IMR-90 (cell line): ENCODE results near the gene CIRBP. TPM values are rescaled to one million over a fixed set of nuclear protein-coding genes. Genes with fewer than 3 reads are reported as not detected.

Experiments
- ATAC-seq: fragments of 200-7000 bp; cut with Tn5 transposase; 2 replicates; pipeline ENCODE4 v1.9.1; 2020; ENCODE audit warnings: low read depth, mild to moderate bottlenecking, moderate library complexity
- BruUV-seq: library from RNA; stranded (reverse); fragments of 400-500 nt; replicated peaks from 2 replicates; lab custom pipeline; 2021; lab: Mats Ljungman, UMichigan
- CTCF ChIA-PET: fragments of 300-600 bp; formaldehyde crosslinking; extraction: SDS; loops from one replicate; lab custom pipeline; 2021; ENCODE audit warnings: antibody characterized with exemption; lab: Yijun Ruan, JAX
- POLR2A ChIA-PET: fragments of 300-600 bp; sonication (Branson Sonifier 250); formaldehyde crosslinking; loops from one replicate; lab custom pipeline; 2022; ENCODE audit warnings: antibody characterized with exemption; ENCODE audit not compliant: unreplicated experiment; lab: Charles Lee
- DNase-seq: peaks from one replicate; pipeline ENCODE4 v3.0.0; 2013
- H2AFZ ChIP-seq: replicated peaks from 2 replicates; pipeline ENCODE3; 2013; ENCODE audit warnings: low read length, mild to moderate bottlenecking; ENCODE audit not compliant: poor library complexity
- H2AK5ac ChIP-seq: 2 replicates; pipeline ENCODE4 v1.6.1; 2013; ENCODE audit warnings: low read depth, low read length, inconsistent platforms
- H2AK9ac ChIP-seq: replicated peaks from 2 replicates; pipeline ENCODE3; 2013; ENCODE audit warnings: mild to moderate bottlenecking, low read depth, low read length, moderate library complexity; ENCODE audit not compliant: poor library complexity
- H2BK120ac ChIP-seq: 2 replicates; pipeline ENCODE4 v1.6.1; 2013; ENCODE audit warnings: low read depth, low read length, inconsistent platforms
- H2BK15ac ChIP-seq: 3 replicates; pipeline ENCODE4 v1.6.1; 2013; ENCODE audit warnings: low read depth, low read length, inconsistent platforms
- H2BK20ac ChIP-seq: 2 replicates; pipeline ENCODE4 v1.6.1; 2013; ENCODE audit warnings: low read depth, mild to moderate bottlenecking, inconsistent platforms, low read length, moderate library complexity
- H2BK5ac ChIP-seq: 2 replicates; pipeline ENCODE4 v1.6.1; 2013; ENCODE audit warnings: mild to moderate bottlenecking, low read depth, low read length, inconsistent platforms; ENCODE audit not compliant: poor library complexity, severe bottlenecking
- H3K14ac ChIP-seq: replicated peaks from 2 replicates; pipeline ENCODE4 v1.6.1; 2013; ENCODE audit warnings: low read depth, low read length, inconsistent platforms
- H3K18ac ChIP-seq: 2 replicates; pipeline ENCODE4 v1.6.1; 2013; ENCODE audit warnings: low read depth, low read length, control low read depth
- H3K23ac ChIP-seq: 2 replicates; pipeline ENCODE4 v1.6.1; 2013; ENCODE audit warnings: low read depth, low read length, inconsistent platforms
- H3K27ac ChIP-seq: 2 replicates; pipeline ENCODE4 v1.5.1; 2013; ENCODE audit warnings: mild to moderate bottlenecking, control low read depth, low read length; ENCODE audit not compliant: insufficient read depth
- H3K27me3 ChIP-seq: 2 replicates; pipeline ENCODE4 v1.6.1; 2013; ENCODE audit warnings: low read length; ENCODE audit not compliant: control insufficient read depth, insufficient read depth
- H3K36me3 ChIP-seq: 2 replicates; pipeline ENCODE4 v1.6.1; 2013; ENCODE audit warnings: low read length, mixed read lengths; ENCODE audit not compliant: control insufficient read depth, insufficient read depth
- H3K4ac ChIP-seq: 2 replicates; pipeline ENCODE4 v1.6.1; 2013; ENCODE audit warnings: low read depth, low read length, inconsistent platforms
- H3K4me1 ChIP-seq: 2 replicates; pipeline ENCODE4 v1.6.1; 2013; ENCODE audit warnings: low read length, mixed read lengths; ENCODE audit not compliant: control insufficient read depth, insufficient read depth
- H3K4me2 ChIP-seq: 2 replicates; pipeline ENCODE4 v1.6.1; 2013; ENCODE audit warnings: low read depth, mild to moderate bottlenecking, control low read depth, low read length, moderate library complexity
- H3K4me3 ChIP-seq: 2 replicates; pipeline ENCODE4 v1.5.1; 2013; ENCODE audit warnings: low read depth, mild to moderate bottlenecking, control low read depth, low read length, moderate library complexity; ENCODE audit not compliant: insufficient read depth
- H3K56ac ChIP-seq: 2 replicates; pipeline ENCODE4 v1.6.1; 2013; ENCODE audit warnings: low read length, inconsistent platforms; ENCODE audit not compliant: insufficient read depth; ENCODE audit errors: extremely low read depth
- H3K79me1 ChIP-seq, 2 experiments: 2 replicates each; pipeline ENCODE4 v1.6.1; 2013; ENCODE audit warnings: low read length in 2 of 2, inconsistent platforms in 1 of 2, low read depth in 1 of 2
- H3K9ac ChIP-seq: 2 replicates; pipeline ENCODE4 v1.6.1; 2013; ENCODE audit warnings: low read depth, low read length, control low read depth
- H3K9me1 ChIP-seq: 2 replicates; pipeline ENCODE4 v1.6.1; 2013; ENCODE audit warnings: low read length, inconsistent platforms; ENCODE audit not compliant: insufficient read depth
- H3K9me3 ChIP-seq: 2 replicates; pipeline ENCODE4 v1.6.1; 2013; ENCODE audit warnings: low read length; ENCODE audit not compliant: control insufficient read depth, insufficient read depth
- H4K20me1 ChIP-seq: 2 replicates; pipeline ENCODE4 v1.6.1; 2013; ENCODE audit warnings: low read length, inconsistent platforms; ENCODE audit not compliant: insufficient read depth
- H4K5ac ChIP-seq: 2 replicates; pipeline ENCODE4 v1.6.1; 2013; ENCODE audit warnings: mild to moderate bottlenecking, low read depth, low read length, control low read depth
- H4K8ac ChIP-seq, 2 experiments: 2 replicates each; pipeline ENCODE4 v1.6.1; 2013; ENCODE audit warnings: low read depth in 2 of 2, low read length in 2 of 2, control low read depth in 1 of 2, inconsistent platforms in 1 of 2
- H4K91ac ChIP-seq: 2 replicates; pipeline ENCODE4 v1.6.1; 2013; ENCODE audit warnings: low read depth, low read length, inconsistent platforms; ENCODE audit not compliant: insufficient read depth
- CEBPB ChIP-seq: IDR thresholded peaks from 2 replicates; pipeline ENCODE4 v1.6.1; 2012; ENCODE audit warnings: low read depth, low read length, improper control_type of control experiment
- MAZ ChIP-seq: IDR thresholded peaks from 2 replicates; pipeline ENCODE4 v1.6.1; 2012; ENCODE audit warnings: low read depth, mild to moderate bottlenecking, low read length, improper control_type of control experiment, moderate library complexity, borderline replicate concordance
- MXI1 ChIP-seq: IDR thresholded peaks from 2 replicates; pipeline ENCODE4 v1.6.1; 2012; ENCODE audit warnings: low read depth, mild to moderate bottlenecking, low read length, moderate library complexity, borderline replicate concordance
- RCOR1 ChIP-seq: IDR thresholded peaks from 2 replicates; pipeline ENCODE4 v1.6.1; 2012; ENCODE audit warnings: mild to moderate bottlenecking, low read length, improper control_type of control experiment; ENCODE audit not compliant: insufficient replicate concordance
- RFX5 ChIP-seq: IDR thresholded peaks from 2 replicates; pipeline ENCODE4 v1.8.0; 2012; ENCODE audit warnings: low read depth, mild to moderate bottlenecking, low read length, moderate library complexity
- WGBS, 2 experiments: methylation state at CpG; one replicate each; pipeline versions ENCODE4 v1.1.5 to v1.1.7; 2013; ENCODE audit warnings: missing lambda C conversion rate in 2 of 2; ENCODE audit not compliant: insufficient read length in 1 of 2; ENCODE audit errors: extremely low coverage in 2 of 2; 5-methylcytosine and 5-hydroxymethylcytosine counted together
- dilution Hi-C: fragments of 300-500 bp; cut with HindIII; formaldehyde crosslinking; loops from one replicate; pipeline ENCODE4 v1.14.3; 2018; ENCODE audit warnings: low sequenced_read_pairs; ENCODE audit not compliant: unreplicated experiment
- in situ Hi-C: fragments of 300-500 bp; cut with MboI; formaldehyde crosslinking; loops from 3 replicates; pipeline ENCODE4 v1.14.3; 2019; ENCODE audit warnings: low sequenced_read_pairs, inconsistent platforms, mixed read lengths
- intact Hi-C: fragments of 100-400 bp; cut with micrococcal nuclease; formaldehyde crosslinking; loops from 2 replicates; pipeline ENCODE4 v1.10.0; 2022
- polyA plus RNA-seq, 3 experiments: library from polyadenylated mRNA; depleted of rRNA; stranded (reverse); fragments of >200 nt; gene quantifications; 2 replicates each; pipeline ENCODE4 v1.2.3, GENCODE V29; 2012; ENCODE audit warnings: low replicate concordance in 1 of 3
- total RNA-seq: library from RNA; depleted of rRNA; stranded (reverse); fragments of >200 nt; gene quantifications from 2 replicates; pipeline ENCODE4 v1.2.3, GENCODE V29; 2012
- TF ChIP-seq, protein P1 (sequence below): fragments of 150-350 bp; IDR thresholded peaks from 2 replicates; pipeline ENCODE4 v1.6.1; 2017; ENCODE audit warnings: mild to moderate bottlenecking, antibody characterized with exemption, low read length, low read depth
- TF ChIP-seq, protein P2 (sequence below): fragments of 150-350 bp; IDR thresholded peaks from 2 replicates; pipeline ENCODE4 v1.6.1; 2016; ENCODE audit warnings: low read depth, mild to moderate bottlenecking, low read length, moderate library complexity, borderline replicate concordance
- TF ChIP-seq, protein P3 (sequence below): conservative IDR thresholded peaks from 2 replicates; pipeline ENCODE4 v1.5.1; 2012; ENCODE audit warnings: mild to moderate bottlenecking, low read depth, low read length, improper control_type of control experiment

Gene CIRBP
- total and polyA plus RNA-seq, 2 of the 4 experiments (the other 2 are of a cell fraction): 299 to 542 TPM

DNA sequence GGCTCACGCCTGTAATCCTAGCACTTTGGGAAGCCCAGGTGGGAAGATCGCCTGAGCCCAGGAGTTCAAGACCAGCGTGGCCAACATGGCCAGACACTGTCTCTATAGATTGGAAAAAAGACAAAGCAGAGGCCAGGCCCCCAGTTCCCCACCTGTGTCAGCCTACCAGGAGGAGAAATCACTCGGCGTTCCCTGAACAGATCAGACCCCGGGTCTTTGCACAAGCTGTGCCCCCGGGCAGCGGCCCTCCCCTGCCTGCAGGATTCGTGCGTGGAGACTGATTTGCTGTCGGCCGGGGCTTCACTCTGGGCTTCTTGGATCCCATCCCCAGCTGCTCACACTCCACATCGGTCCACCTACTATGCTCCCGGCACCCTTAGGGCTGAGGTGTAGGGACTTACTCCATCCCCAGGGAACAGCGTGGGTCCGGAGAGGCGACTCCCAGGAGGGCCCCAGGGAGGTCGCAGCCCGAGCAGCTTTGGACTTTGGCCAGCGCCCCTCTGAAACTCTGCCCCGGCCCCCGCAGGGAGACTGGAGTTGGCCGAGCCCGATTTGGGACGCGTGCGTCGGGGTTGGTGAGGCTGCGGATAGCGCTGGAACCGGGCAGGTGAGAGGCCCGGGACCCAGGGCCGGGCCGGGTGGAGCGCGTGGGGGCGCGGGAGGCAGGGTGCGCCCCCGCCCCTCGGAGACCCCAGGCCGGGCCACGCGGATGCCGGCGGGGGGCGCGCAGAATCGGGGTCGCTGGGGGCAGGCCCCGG lies 16.0 kb downstream of the CIRBP start:
- Histone ChIP-seq H3K9me1 (no peaks in the 10 kb centered on the region), H4K8ac (no peak overlapping the region), H3K36me3 (no peaks in the 10 kb centered on the region), H3K4me3 (no peak overlapping the region), H3K56ac (no peak overlapping the region), H2AK5ac (no peak overlapping the region), H2BK120ac (no peak overlapping the region), H4K91ac (no peak overlapping the region), H3K14ac (no peak overlapping the region), H4K5ac (no peak overlapping the region), H2BK20ac (no peak overlapping the region), H3K27ac (no peak overlapping the region), H3K4me1 (no peaks in the 10 kb centered on the region), H3K23ac (no peak overlapping the region), H3K9me3 (no peaks in the 10 kb centered on the region), H3K27me3 (peaks cover 41% of the 10 kb centered on the region), H3K4me2 (no peak overlapping the region), H2AK9ac (peak overlapping the region; percentile 37), H3K9ac (no peak overlapping the region), H3K79me1 (peaks cover 0 to 3% of the 10 kb centered on the region in 2 experiments; a peak in 1 of 4 replicates), H3K18ac (no peak overlapping the region), H2BK15ac (no peak overlapping the region), H3K4ac (no peak overlapping the region), H4K20me1 (peaks cover 8% of the 10 kb centered on the region), H2BK5ac (no peak overlapping the region), H2AFZ (peak overlapping the region; percentile 14)
- no peak for ATAC-seq
- in situ Hi-C loops (loop anchor here (5.0 kb wide), 1 partner anchor 77 kb away; no protein-coding TSS in a partner anchor), dilution Hi-C loops (no loop called here), intact Hi-C loops (loop anchor here (2.0 kb wide), 1 partner anchor 94 kb away; no protein-coding TSS in a partner anchor)
- BruUV-seq: no TSS peak
- DNase-seq: no peak
- 23% methylated on average over 16 of the region's 51 CpGs; no CpG with 5 or more reads in 1 of the 2 experiments for WGBS, 2 experiments
- ChIA-PET CTCF (no interaction called here), POLR2A (no interaction called here)
- TF ChIP-seq MAZ: no peak
- TF ChIP-seq RFX5: no peak
- TF ChIP-seq, protein P1, sequence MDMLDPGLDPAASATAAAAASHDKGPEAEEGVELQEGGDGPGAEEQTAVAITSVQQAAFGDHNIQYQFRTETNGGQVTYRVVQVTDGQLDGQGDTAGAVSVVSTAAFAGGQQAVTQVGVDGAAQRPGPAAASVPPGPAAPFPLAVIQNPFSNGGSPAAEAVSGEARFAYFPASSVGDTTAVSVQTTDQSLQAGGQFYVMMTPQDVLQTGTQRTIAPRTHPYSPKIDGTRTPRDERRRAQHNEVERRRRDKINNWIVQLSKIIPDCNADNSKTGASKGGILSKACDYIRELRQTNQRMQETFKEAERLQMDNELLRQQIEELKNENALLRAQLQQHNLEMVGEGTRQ: no peak
- TF ChIP-seq, protein P2, sequence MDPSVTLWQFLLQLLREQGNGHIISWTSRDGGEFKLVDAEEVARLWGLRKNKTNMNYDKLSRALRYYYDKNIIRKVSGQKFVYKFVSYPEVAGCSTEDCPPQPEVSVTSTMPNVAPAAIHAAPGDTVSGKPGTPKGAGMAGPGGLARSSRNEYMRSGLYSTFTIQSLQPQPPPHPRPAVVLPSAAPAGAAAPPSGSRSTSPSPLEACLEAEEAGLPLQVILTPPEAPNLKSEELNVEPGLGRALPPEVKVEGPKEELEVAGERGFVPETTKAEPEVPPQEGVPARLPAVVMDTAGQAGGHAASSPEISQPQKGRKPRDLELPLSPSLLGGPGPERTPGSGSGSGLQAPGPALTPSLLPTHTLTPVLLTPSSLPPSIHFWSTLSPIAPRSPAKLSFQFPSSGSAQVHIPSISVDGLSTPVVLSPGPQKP: no peak
- no peak for TF ChIP-seq MXI1
- TF ChIP-seq, protein P3, sequence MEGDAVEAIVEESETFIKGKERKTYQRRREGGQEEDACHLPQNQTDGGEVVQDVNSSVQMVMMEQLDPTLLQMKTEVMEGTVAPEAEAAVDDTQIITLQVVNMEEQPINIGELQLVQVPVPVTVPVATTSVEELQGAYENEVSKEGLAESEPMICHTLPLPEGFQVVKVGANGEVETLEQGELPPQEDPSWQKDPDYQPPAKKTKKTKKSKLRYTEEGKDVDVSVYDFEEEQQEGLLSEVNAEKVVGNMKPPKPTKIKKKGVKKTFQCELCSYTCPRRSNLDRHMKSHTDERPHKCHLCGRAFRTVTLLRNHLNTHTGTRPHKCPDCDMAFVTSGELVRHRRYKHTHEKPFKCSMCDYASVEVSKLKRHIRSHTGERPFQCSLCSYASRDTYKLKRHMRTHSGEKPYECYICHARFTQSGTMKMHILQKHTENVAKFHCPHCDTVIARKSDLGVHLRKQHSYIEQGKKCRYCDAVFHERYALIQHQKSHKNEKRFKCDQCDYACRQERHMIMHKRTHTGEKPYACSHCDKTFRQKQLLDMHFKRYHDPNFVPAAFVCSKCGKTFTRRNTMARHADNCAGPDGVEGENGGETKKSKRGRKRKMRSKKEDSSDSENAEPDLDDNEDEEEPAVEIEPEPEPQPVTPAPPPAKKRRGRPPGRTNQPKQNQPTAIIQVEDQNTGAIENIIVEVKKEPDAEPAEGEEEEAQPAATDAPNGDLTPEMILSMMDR: no peak
- no peak for TF ChIP-seq RCOR1
- TF ChIP-seq CEBPB: no peak
